Progenitor cell of endocrine pancreas (in vitro differentiated cells): ENCODE results near the gene POLG2. TPM values are rescaled to one million over a fixed set of nuclear protein-coding genes. Genes with fewer than 3 reads are reported as not detected.
A peak's percentile ranks its signal among the peaks of the same experiment; 100 is the strongest.
"Not testable (repeated sequence)": the region's sequence is repeated elsewhere in the genome, so short reads cannot be mapped to it uniquely, and the experiment has no call there.

Experiments used
- DNase-seq: peaks from one replicate; pipeline ENCODE4 v3.0.0; 2021; ENCODE audit warnings: low spot score; ENCODE audit not compliant: unreplicated experiment
- H3K27ac Mint-ChIP-seq: 2 replicates; pipeline ENCODE4 v1.8.0; 2021; ENCODE audit warnings: mild to moderate bottlenecking, moderate library complexity, mixed read lengths
- H3K27me3 Mint-ChIP-seq: 2 replicates; pipeline ENCODE4 v1.8.0; 2021; ENCODE audit warnings: mixed read lengths
- H3K36me3 Mint-ChIP-seq: 2 replicates; pipeline ENCODE4 v1.8.0; 2022; ENCODE audit warnings: mixed read lengths; ENCODE audit not compliant: insufficient read depth
- H3K4me1 Mint-ChIP-seq: 2 replicates; pipeline ENCODE4 v1.8.0; 2021; ENCODE audit warnings: low read depth, mixed read lengths
- H3K4me3 Mint-ChIP-seq: 2 replicates; pipeline ENCODE4 v1.8.0; 2021; ENCODE audit warnings: low read depth, mild to moderate bottlenecking, moderate library complexity, mixed read lengths
- H3K9me3 Mint-ChIP-seq: 2 replicates; pipeline ENCODE4 v1.8.0; 2021; ENCODE audit warnings: low read depth, mixed read lengths
- CTCF ChIP-seq: fragments of 200-600 bp; sonication (generic); IDR thresholded peaks from one replicate; pipeline ENCODE4 v1.5.0; 2021; ENCODE audit warnings: antibody characterized with exemption, mild to moderate bottlenecking; ENCODE audit not compliant: unreplicated experiment
- total RNA-seq: library from RNA; stranded (reverse); gene quantifications from 2 replicates; pipeline ENCODE4 v1.2.1, GENCODE V29; 2021

The POLG2 gene
- total RNA-seq, 1 donor from 2014 or later = 33.1 TPM

GRCh38 chr17:64466019-64466735 lies 30.7 kb downstream of the POLG2 start:
- Mint-ChIP-seq H3K36me3 (no peaks in the 10 kb centered on the region), H3K27me3 (no peaks in the 10 kb centered on the region), H3K9me3 (no peaks in the 10 kb centered on the region), H3K4me3 (no peak overlapping the region), H3K4me1 (no peaks in the 10 kb centered on the region), H3K27ac (peak overlapping the region; percentile 52)
- no peak for TF ChIP-seq CTCF
- DNase-seq = no peak

DNA sequence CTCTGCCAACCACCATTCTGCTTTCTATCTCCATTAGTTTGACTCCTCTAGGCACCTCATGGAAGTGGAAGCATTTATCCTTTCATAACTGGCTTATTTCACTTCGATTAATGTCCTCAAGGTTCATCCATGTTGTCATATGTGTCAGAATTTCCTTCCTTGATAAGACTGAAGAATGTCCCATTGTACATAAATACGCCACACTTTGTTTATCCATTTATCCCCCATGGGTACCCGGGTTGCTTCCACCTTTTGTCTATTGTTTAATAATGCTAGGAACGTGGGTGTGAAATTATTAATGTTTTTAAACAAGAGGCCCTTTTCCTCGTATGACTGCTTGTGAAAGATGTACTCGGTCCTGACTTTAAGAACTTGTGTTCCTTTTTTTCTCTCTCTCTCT lies 35.1 kb downstream of the POLG2 start:
- TF ChIP-seq CTCF = no peak
- no peak overlapping the region for H3K27ac Mint-ChIP-seq
- H3K27me3 Mint-ChIP-seq = no peaks in the 10 kb centered on the region
- no peak for DNase-seq
- no peaks in the 10 kb centered on the region for H3K4me1 Mint-ChIP-seq
- H3K36me3 Mint-ChIP-seq = no peaks in the 10 kb centered on the region
- H3K9me3 Mint-ChIP-seq = no peaks in the 10 kb centered on the region
- no peak overlapping the region for H3K4me3 Mint-ChIP-seq

DNA sequence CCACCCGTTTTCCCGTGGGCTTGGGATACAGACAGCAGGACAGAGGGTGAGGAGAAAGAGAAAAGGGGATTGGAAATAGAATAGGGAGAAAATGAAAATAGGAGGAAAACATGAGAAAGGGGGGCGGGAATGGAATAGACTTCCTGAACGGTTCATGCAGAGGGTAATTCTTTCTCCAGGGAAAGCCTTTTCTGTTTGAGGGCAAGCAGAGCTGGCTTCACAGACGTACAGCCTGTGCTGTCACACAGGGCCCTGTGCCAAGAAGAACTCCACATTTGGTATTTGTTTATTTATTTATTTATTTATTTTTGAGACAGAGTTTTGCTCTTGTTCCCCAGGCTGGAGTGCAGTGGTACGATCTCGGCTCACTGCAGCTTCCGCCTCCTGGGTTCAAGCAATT lies 35.9 kb downstream of the POLG2 start:
- Mint-ChIP-seq H3K36me3 (no peaks in the 10 kb centered on the region), H3K4me3 (no peak overlapping the region), H3K4me1 (no peaks in the 10 kb centered on the region), H3K9me3 (no peaks in the 10 kb centered on the region), H3K27ac (no peak overlapping the region), H3K27me3 (no peaks in the 10 kb centered on the region)
- TF ChIP-seq CTCF = no peak
- DNase-seq = no peak

GRCh38 chr17:64459818-64460217 lies 37.0 kb downstream of the POLG2 start:
- H3K9me3 Mint-ChIP-seq, H3K27ac Mint-ChIP-seq, DNase-seq, H3K36me3 Mint-ChIP-seq, H3K4me3 Mint-ChIP-seq, H3K4me1 Mint-ChIP-seq, H3K27me3 Mint-ChIP-seq: not testable (repeated sequence)

DNA sequence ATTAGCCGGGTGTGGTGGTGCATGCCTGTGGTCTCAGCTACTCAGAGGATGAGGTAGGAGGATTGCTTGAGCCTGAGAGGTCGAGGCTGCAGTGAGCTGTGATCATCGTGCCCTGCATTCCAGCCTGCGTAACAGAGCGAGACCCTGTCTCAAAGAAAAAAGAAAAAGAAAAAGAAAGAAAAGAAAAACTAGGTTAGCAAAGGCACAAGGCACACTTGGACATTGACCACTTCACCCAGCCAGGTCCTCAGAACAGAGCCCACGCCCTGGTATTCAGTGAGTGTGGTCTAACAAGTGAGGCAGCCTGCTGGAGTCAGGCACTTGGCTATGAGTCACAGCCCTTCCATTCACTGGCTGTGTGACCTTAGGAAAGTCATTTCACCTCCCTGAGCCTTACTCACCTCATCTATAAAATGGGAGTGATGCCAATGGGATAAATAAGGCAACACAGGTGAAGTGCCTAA lies 37.5 kb downstream of the POLG2 start:
- H3K9me3 Mint-ChIP-seq = no peaks in the 10 kb centered on the region

More for the DNA sequence above, 37.5 kb downstream of the POLG2 start:
- no peaks in the 10 kb centered on the region for H3K36me3 Mint-ChIP-seq
- no peak for TF ChIP-seq CTCF
- H3K27me3 Mint-ChIP-seq = no peaks in the 10 kb centered on the region
- no peak overlapping the region for H3K4me3 Mint-ChIP-seq
- no peak overlapping the region for H3K27ac Mint-ChIP-seq
- no peaks in the 10 kb centered on the region for H3K4me1 Mint-ChIP-seq
- DNase-seq = no peak
